ENCODE data around the gene KLHL42.
"Not testable (repeated sequence)": the region's sequence is repeated elsewhere in the genome, so short reads cannot be mapped to it uniquely, and the experiment has no call there.

KLHL42 gene

GRCh38 chr12:27779920-27780611 is at the start of gene KLHL42, which contains the start of gene MANSC4:
Gene KLHL42 (plus strand): TSS chr12:27780233. CDS start chr12:27780331, 98 bp downstream.
Gene MANSC4 (minus strand): TSS chr12:27780236. CDS start chr12:27771276, 8,960 bp downstream.
- DNase-seq, result peak; percentile 100

- peak; percentile 75 for DNase-seq
These were observed 47.8 kb upstream of the KLHL42 start for GRCh38 chr12:27732281-27732680.

GRCh38 chr12:27733052-27733656 is 46.9 kb upstream of the KLHL42 start:
- DNase-seq, result peak; percentile 97

- no peak for DNase-seq
These were observed 46.2 kb upstream of the KLHL42 start for GRCh38 chr12:27733791-27734190.

- not testable (repeated sequence) for DNase-seq
These were observed 45.7 kb upstream of the KLHL42 start for GRCh38 chr12:27734321-27734720.

- no peak for DNase-seq
These were observed 36.4 kb upstream of the KLHL42 start for GRCh38 chr12:27743601-27744000.

- not testable (repeated sequence) for DNase-seq
These were observed 34.3 kb upstream of the KLHL42 start for GRCh38 chr12:27745734-27746133.

GRCh38 chr12:27747111-27747820 is 32.8 kb upstream of the KLHL42 start:
- DNase-seq, result peak; percentile 80

GRCh38 chr12:27751386-27752047 is 28.5 kb upstream of the KLHL42 start:
- DNase-seq, result peak; percentile 100

- DNase-seq, result no peak
These were observed 25.2 kb upstream of the KLHL42 start for GRCh38 chr12:27754795-27755194.

- DNase-seq, result no peak
These were observed 23.3 kb upstream of the KLHL42 start for GRCh38 chr12:27756670-27757195.

- DNase-seq, result no peak
These were observed 17.3 kb upstream of the KLHL42 start for GRCh38 chr12:27762757-27763156.

GRCh38 chr12:27766587-27766986 is 13.4 kb upstream of the KLHL42 start:
- DNase-seq, result no peak

- no peak for DNase-seq
These were observed 10.8 kb upstream of the KLHL42 start for GRCh38 chr12:27769142-27769673.

GRCh38 chr12:27771481-27772327 is 8.3 kb upstream of the KLHL42 start:
- no peak for DNase-seq

GRCh38 chr12:27772328-27773049 is 7.5 kb upstream of the KLHL42 start:
- no peak for DNase-seq

GRCh38 chr12:27777141-27777540 is 2.9 kb upstream of the KLHL42 start:
- no peak for DNase-seq

GRCh38 chr12:27778206-27778605 is 1.8 kb upstream of the KLHL42 start:
- DNase-seq, result no peak

- DNase-seq, result peak; percentile 99
These were observed 565 bp upstream of the KLHL42 start for GRCh38 chr12:27779416-27779919.

GRCh38 chr12:27780612-27781408 is 777 bp downstream of the KLHL42 start:
- DNase-seq, result peak; percentile 98

Measured in NCI-H2171 (cell line).